Mesothelial cell of epicardium (in vitro differentiated cells): Measurements from ENCODE around the gene TMEM51. TPM values are rescaled to one million over a fixed set of nuclear protein-coding genes. Genes with fewer than 3 reads are reported as not detected.

ENCODE experiments used
- DNase-seq, 2 experiments: peaks; one replicate each; pipeline ENCODE4 v3.0.0; 2021; ENCODE audit warnings: low spot score in 2 of 2; ENCODE audit not compliant: unreplicated experiment in 2 of 2
- H3K27ac Mint-ChIP-seq: 2 replicates; pipeline ENCODE4 v1.8.0; 2021; ENCODE audit warnings: mixed read lengths
- H3K27me3 Mint-ChIP-seq: 2 replicates; pipeline ENCODE4 v1.8.0; 2021; ENCODE audit warnings: low read depth, mixed read lengths
- H3K36me3 Mint-ChIP-seq: 2 replicates; pipeline ENCODE4 v1.8.0; 2021; ENCODE audit warnings: mixed read lengths
- H3K4me1 Mint-ChIP-seq: 2 replicates; pipeline ENCODE4 v1.8.0; 2021; ENCODE audit warnings: mixed read lengths
- H3K4me3 Mint-ChIP-seq: 2 replicates; pipeline ENCODE4 v1.8.0; 2021; ENCODE audit warnings: mild to moderate bottlenecking, moderate library complexity, mixed read lengths
- H3K9me3 Mint-ChIP-seq: 2 replicates; pipeline ENCODE4 v1.8.0; 2021; ENCODE audit warnings: mixed read lengths
- CTCF ChIP-seq: fragments of 200-600 bp; sonication (generic); IDR thresholded peaks from one replicate; pipeline ENCODE4 v1.5.0; 2021; ENCODE audit warnings: antibody characterized with exemption; ENCODE audit not compliant: unreplicated experiment
- total RNA-seq: library from RNA; stranded (reverse); gene quantifications from 3 replicates; pipeline ENCODE4 v1.2.1, GENCODE V29; 2021

TMEM51 gene
- total RNA-seq, 1 donor from 2014 or later, result 10.9 TPM

- Mint-ChIP-seq H3K4me1 (peaks cover 9% of the 10 kb centered on the region), H3K9me3 (no peaks in the 10 kb centered on the region), H3K27me3 (no peaks in the 10 kb centered on the region), H3K36me3 (peaks cover 3% of the 10 kb centered on the region), H3K27ac (no peak overlapping the region), H3K4me3 (no peak overlapping the region)
- DNase-seq, result no peak
- no peak for TF ChIP-seq CTCF
Measured at GRCh38 chr1:15224974-15225373, 71.4 kb downstream of the TMEM51 start.

GRCh38 chr1:15225461-15225860 lies 71.9 kb downstream of the TMEM51 start:
- no peak for TF ChIP-seq CTCF
- Mint-ChIP-seq H3K9me3 (no peaks in the 10 kb centered on the region), H3K4me1 (peaks cover 9% of the 10 kb centered on the region), H3K36me3 (no peaks in the 10 kb centered on the region), H3K27ac (no peak overlapping the region), H3K27me3 (no peaks in the 10 kb centered on the region), H3K4me3 (no peak overlapping the region)
- no peak for DNase-seq

- H3K4me3 Mint-ChIP-seq, result no peak overlapping the region
- peaks cover 9% of the 10 kb centered on the region for H3K4me1 Mint-ChIP-seq
- no peak for TF ChIP-seq CTCF
- DNase-seq, result no peak
- H3K36me3 Mint-ChIP-seq, result no peaks in the 10 kb centered on the region
- H3K27me3 Mint-ChIP-seq, result no peaks in the 10 kb centered on the region
- H3K9me3 Mint-ChIP-seq, result no peaks in the 10 kb centered on the region
- no peak overlapping the region for H3K27ac Mint-ChIP-seq
Measured at GRCh38 chr1:15226388-15227255, 73.1 kb downstream of the TMEM51 start.

GRCh38 chr1:15229707-15230131 lies 76.2 kb downstream of the TMEM51 start:
- no peak overlapping the region for H3K4me3 Mint-ChIP-seq
- no peaks in the 10 kb centered on the region for H3K9me3 Mint-ChIP-seq
- H3K27me3 Mint-ChIP-seq, result no peaks in the 10 kb centered on the region
- TF ChIP-seq CTCF, result no peak
- no peak overlapping the region for H3K27ac Mint-ChIP-seq
- H3K4me1 Mint-ChIP-seq, result peaks cover 7% of the 10 kb centered on the region
- no peaks in the 10 kb centered on the region for H3K36me3 Mint-ChIP-seq
- DNase-seq, result no peak

- Mint-ChIP-seq H3K4me3 (no peak overlapping the region), H3K4me1 (no peaks in the 10 kb centered on the region), H3K9me3 (no peaks in the 10 kb centered on the region), H3K27ac (no peak overlapping the region), H3K36me3 (no peaks in the 10 kb centered on the region), H3K27me3 (no peaks in the 10 kb centered on the region)
- DNase-seq, result no peak
- no peak for TF ChIP-seq CTCF
Measured at GRCh38 chr1:15231714-15232201, 78.2 kb downstream of the TMEM51 start.
